Right kidney (tissue), 1 donor: ENCODE data around the gene LENG8.
"Not testable (repeated sequence)": the region's sequence is repeated elsewhere in the genome, so short reads cannot be mapped to it uniquely, and the experiment has no call there.

Experiments used
- DNase-seq: peaks from one replicate; pipeline ENCODE4 v3.0.0-alpha.2; 2016

LENG8 gene

GRCh38 chr19:54480051-54480450 lies 31.1 kb downstream of the LENG8 start:
- DNase-seq, result no peak

DNA sequence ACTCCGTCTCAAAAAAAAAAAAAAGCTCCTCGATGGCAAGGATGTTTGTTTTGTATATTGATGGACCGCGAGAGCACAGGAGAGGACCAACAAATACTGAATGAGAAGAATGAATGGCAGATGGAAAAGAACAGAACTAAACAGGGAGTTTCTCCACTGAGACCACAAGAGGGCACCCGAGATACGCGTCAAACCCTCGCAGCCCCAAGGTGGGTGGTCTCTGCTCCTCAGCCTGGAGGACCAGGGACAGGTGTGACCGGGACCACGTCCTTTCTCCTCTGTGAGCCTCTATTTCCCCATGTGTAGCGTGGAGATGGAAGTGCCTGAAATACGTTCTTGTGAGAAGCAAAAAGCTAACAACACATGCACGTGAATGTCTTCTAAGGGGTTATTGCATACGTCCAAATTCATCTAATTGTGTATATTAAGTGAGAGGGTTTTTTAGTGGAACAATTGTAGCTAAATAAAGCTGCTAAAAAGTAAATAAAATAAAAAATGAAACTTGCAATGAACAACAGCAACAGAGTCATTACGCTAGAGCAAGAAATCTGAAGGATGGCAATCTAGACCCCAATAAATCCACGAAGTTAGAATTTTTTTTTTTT lies 32.4 kb downstream of the LENG8 start:
- DNase-seq, result peak; percentile 40

DNA sequence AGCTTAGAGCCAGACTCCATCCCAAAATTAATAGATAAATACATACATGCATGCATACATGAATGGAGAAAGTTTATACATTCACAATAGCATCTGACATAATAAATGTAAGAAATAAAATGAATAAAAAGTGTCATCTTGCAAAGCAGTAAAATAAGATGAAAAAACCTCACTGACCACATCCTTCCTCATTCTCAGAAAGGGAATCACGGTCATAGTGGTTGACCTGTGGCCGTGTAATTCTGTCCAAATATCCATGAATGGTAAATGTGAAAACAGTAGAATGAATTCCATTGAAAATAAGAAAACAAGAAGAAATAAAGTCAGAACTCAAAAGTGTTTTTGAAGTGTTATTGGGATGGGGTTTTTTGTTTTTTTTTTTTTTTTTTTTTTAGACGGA lies 33.9 kb downstream of the LENG8 start:
- no peak for DNase-seq

- no peak for DNase-seq
These were observed 35.5 kb downstream of the LENG8 start for GRCh38 chr19:54484451-54484850.

GRCh38 chr19:54485851-54486250 lies 36.9 kb downstream of the LENG8 start:
- no peak for DNase-seq

GRCh38 chr19:54489341-54489740 lies 40.3 kb downstream of the LENG8 start:
- DNase-seq, result no peak

- DNase-seq, result no peak
These were observed 40.8 kb downstream of the LENG8 start for GRCh38 chr19:54489766-54490165.

DNA sequence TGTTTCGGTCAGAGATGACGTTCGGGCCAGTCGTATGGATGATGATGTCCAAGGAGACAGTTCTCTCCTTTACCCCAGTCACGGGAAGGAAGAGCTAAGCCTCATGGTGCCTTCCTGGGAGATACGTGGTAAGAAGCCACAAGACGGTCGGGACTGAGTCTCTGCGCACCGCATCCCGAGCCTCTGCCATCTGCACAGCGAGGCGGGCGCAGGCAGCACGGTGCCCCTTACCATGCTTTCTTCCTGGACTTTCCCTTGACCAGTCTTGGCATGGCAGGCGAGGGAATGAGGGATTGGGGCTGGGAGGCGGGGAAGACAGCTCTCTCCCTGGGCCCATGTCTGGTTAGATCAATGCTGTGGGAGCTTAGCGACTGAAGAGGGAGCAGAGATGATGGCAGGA lies 43.6 kb downstream of the LENG8 start:
- no peak for DNase-seq

DNA sequence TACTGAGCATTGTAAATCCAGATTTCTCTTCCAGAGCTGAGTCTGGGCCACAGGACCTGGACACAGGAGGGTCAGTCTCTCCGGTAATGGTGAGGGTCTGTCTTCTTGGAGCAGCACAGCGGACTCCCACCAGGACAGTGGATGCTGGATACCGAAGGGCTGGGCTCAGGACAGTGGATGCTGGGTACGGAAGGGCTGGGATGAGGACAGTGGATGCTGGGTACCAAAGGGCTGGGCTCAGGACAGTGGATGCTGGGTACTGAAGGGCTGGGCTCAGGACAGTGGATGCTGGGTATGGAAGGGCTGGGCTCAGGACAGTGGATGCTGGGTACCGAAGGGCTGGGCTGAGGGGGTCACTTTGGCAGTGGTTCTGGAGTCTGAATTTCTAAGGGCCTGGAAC lies 44.1 kb downstream of the LENG8 start:
- not testable (repeated sequence) for DNase-seq

DNA sequence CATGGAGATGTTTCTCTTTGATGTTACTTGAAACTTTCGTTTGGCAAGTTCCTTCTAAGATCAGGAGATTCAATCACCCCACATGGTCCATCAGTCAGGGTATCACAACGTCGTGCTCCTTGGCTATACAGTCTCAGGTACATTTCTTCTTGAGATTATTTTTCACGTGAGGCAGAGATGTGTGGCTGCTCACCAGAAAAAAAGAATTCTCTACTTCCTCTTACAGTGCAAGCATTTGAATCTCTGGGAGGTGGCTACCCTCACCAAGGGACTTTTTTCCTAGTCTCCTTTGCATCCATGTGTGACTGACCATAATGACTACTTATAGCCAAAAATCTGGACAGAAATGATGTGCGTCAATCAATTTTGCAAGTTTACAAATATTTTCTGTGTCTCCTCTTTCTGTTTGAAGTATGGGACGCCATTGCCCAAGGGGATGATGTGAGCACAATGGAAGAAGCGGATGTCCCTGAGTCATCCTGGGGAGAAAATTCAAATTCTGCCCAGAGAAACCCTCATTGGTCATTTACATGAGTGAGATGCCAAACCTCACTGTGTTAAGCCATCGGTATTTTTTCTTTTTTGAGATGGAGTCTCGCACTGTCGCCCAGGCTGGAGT lies 45.1 kb downstream of the LENG8 start:
- DNase-seq, result no peak

DNA sequence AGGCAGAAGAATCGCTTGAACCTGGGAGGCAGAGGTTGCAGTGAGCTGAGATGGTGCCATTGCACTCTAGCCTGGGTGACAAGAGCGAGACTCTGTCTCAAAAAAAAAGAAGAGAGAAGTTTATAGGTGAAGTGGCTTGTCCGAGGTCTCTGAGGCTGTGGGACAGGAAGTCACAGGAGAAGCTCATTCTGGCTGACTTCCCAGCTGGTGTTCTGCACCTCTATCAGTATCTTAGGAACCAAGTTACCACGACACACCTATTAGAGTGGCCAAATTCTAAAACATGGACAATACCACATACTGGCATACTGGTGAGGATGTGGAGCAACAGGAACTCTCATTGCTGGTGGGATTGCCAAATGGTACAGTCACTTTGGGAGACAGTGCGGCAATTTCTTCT lies 46.3 kb downstream of the LENG8 start:
- not testable (repeated sequence) for DNase-seq

DNA sequence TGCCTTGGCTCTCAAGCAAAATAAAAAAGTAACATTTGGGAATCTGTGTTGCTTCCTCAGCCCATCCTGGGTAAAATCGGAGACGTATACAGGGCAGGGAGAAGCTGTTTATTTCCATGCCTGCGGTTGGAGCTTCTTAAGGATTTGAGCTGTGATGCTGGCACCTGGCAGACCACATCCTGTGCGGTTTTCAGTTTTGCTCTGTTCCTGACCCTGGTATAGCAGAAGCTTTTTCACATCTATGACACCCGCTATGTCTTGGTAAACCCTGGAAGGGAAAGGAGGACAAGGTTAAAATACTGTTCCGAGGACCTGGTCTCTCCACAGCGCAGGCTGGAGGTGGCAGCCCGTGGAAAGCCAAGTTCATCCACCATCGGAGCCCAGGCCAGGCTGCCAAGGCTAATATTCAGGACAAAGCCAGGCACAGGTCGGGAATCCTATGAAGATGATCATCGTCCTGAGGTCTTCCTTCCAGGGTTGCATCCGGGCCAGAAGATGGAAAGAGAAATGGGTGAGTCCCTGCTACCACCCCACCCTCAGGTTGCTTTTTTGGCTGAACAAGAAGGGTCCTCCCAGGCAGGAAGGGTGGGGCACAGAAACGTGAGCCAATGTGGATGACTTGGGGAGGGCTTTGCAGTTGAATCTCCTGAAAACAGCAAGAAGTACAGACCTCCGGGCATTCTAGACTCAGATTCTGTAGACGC lies 48.9 kb downstream of the LENG8 start:
- not testable (repeated sequence) for DNase-seq

- DNase-seq, result not testable (repeated sequence)
These were observed 49.4 kb downstream of the LENG8 start for GRCh38 chr19:54498451-54498772.

DNA sequence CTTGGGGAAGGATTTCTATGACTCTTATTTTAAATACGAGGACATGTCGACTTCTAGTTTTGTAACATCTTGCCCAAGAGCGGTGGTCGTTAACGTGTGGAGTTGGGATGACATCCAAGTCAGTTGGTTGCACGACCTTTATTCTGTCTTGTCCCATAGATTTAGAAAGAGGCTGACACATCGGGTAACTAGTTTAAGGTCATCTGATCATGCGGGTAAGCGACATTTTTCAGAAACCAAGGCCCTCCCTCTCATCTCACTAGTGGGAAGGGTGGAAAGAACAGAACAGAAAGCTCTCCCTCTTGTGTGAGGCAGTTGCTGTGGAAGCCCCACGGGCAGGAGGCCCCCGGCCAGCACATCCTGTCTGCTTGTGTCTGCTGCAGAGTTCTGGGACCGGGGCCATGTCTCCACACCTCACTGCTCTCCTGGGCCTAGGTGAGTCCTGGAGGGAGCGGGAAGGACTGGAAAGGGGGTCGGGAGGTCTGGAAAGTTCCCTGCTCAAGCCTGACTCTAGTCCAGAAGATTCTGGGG lies 53.6 kb downstream of the LENG8 start, which contains the start of gene LAIR2:
Gene LAIR2, plus strand, starts transcription at position 314 of the 531 bp plus-strand sequence. Its CDS starts 88 bp downstream, at position 402.
- DNase-seq, result no peak

DNA sequence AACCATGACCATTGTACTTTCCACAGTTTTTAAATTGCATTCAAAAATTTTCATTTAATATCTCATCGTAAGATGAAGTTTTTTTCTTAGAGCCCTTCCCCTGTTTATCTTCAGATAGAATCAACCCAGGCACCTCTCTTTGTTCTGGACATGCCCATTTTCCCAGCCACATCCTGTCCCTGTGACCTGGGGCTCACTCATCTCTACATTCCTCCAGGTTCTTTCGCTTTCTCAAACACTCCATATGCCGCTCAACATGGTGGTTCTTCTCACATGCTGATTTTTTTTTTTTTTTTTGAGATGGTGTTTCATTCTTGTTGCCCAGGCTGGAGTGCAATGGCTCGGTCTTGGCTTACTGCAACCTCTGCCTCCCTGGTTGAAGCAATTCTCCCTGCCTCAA lies 56.5 kb downstream of the LENG8 start:
- not testable (repeated sequence) for DNase-seq

- no peak for DNase-seq
These were observed 57.1 kb downstream of the LENG8 start for GRCh38 chr19:54506079-54506478.

GRCh38 chr19:54507038-54507717 lies 58.2 kb downstream of the LENG8 start:
- not testable (repeated sequence) for DNase-seq

- DNase-seq, result no peak
These were observed 58.8 kb downstream of the LENG8 start for GRCh38 chr19:54507824-54508223.

DNA sequence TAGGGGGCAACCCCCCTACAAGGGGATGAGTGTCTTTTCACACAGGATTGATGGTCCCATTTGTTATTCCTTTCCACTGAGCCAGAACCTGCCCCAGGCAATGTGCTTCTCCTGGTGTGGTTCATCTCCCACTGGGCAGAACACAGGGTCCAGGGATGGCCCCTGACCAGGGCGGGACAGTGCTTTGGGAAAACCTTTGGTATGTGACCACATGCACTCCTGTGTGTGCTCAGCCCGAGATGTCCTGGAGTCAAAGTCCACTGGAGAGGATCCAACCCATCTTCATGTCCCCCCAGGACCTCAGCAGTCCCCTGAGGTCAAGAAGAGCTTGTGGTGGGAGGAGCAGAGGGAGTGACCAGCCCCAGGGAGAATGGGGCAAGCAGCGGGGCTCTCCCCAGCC lies 59.5 kb downstream of the LENG8 start:
- not testable (repeated sequence) for DNase-seq

- not testable (repeated sequence) for DNase-seq
These were observed 60.4 kb downstream of the LENG8 start for GRCh38 chr19:54509200-54509940.
